ENCODE results near the gene ANKRD18A. TPM values are rescaled to one million over a fixed set of nuclear protein-coding genes. Genes with fewer than 3 reads are reported as not detected.
"Not testable (repeated sequence)": the region's sequence is repeated elsewhere in the genome, so short reads cannot be mapped to it uniquely, and the experiment has no call there.

Gene ANKRD18A
- total RNA-seq, 1 donor: not detected

- no peak for TF ChIP-seq CTCF (IDR thresholded peaks at IDR 0.05; ENCODE audit: insufficient read depth, low read depth, low read length)
- no peak for DNase-seq (ENCODE audit: low read depth)
- H3K4me3 ChIP-seq (ENCODE audit: low read depth, low read length): no peak overlapping the region
Measured at GRCh38 chr9:38629511-38629910, 9.1 kb upstream of the ANKRD18A start.

GRCh38 chr9:38626006-38626405 is 5.6 kb upstream of the ANKRD18A start:
- no peak overlapping the region for H3K4me3 ChIP-seq (ENCODE audit: low read depth, low read length)
- DNase-seq (ENCODE audit: low read depth): no peak
- no peak for TF ChIP-seq CTCF (IDR thresholded peaks at IDR 0.05; ENCODE audit: insufficient read depth, low read depth, low read length)

- no peak for DNase-seq (ENCODE audit: low read depth)
- TF ChIP-seq CTCF (IDR thresholded peaks at IDR 0.05; ENCODE audit: insufficient read depth, low read depth, low read length): no peak
- no peak overlapping the region for H3K4me3 ChIP-seq (ENCODE audit: low read depth, low read length)
Measured at GRCh38 chr9:38622951-38623350, 2.6 kb upstream of the ANKRD18A start.

GRCh38 chr9:38622288-38622674 is 1.9 kb upstream of the ANKRD18A start:
- TF ChIP-seq CTCF (IDR thresholded peaks at IDR 0.05; ENCODE audit: insufficient read depth, low read depth, low read length): no peak
- DNase-seq (ENCODE audit: low read depth): no peak
- no peak overlapping the region for H3K4me3 ChIP-seq (ENCODE audit: low read depth, low read length)

- H3K4me3 ChIP-seq (ENCODE audit: low read depth, low read length): no peak overlapping the region
- TF ChIP-seq CTCF (IDR thresholded peaks at IDR 0.05; ENCODE audit: insufficient read depth, low read depth, low read length): no peak
- no peak for DNase-seq (ENCODE audit: low read depth)
Measured at GRCh38 chr9:38621434-38622287, 1.3 kb upstream of the ANKRD18A start.

- TF ChIP-seq CTCF (IDR thresholded peaks at IDR 0.05; ENCODE audit: insufficient read depth, low read depth, low read length): no peak
- DNase-seq (ENCODE audit: low read depth): no peak
- peak overlapping the region; percentile 47 for H3K4me3 ChIP-seq (ENCODE audit: low read depth, low read length)
Measured at GRCh38 chr9:38619556-38620447, 594 bp downstream of the ANKRD18A start.

GRCh38 chr9:38598029-38598745 is 22.2 kb downstream of the ANKRD18A start:
- not testable (repeated sequence) for H3K4me3 ChIP-seq (ENCODE audit: low read depth, low read length); DNase-seq (ENCODE audit: low read depth)

GRCh38 chr9:38595117-38595516 is 25.3 kb downstream of the ANKRD18A start:
- not testable (repeated sequence) for H3K4me3 ChIP-seq (ENCODE audit: low read depth, low read length); DNase-seq (ENCODE audit: low read depth)

- H3K4me3 ChIP-seq (ENCODE audit: low read depth, low read length): not testable (repeated sequence)
- peak; percentile 0 for DNase-seq (ENCODE audit: low read depth)
Measured at GRCh38 chr9:38591346-38592063, 28.9 kb downstream of the ANKRD18A start.

Measured in fibroblast of villous mesenchyme (primary cell).